DOHH2 (cell line): ENCODE results near the gene ALCAM.

Experiments used
- CTCF ChIP-seq: fragments of 200-600 bp; sonication (generic); IDR thresholded peaks from one replicate; pipeline ENCODE4 v1.5.1; 2014; ENCODE audit warnings: antibody characterized with exemption, mild to moderate bottlenecking, low read depth, low read length; ENCODE audit not compliant: poor library complexity, severe bottlenecking
- EZH2phosphoT487 ChIP-seq: fragments of 200-600 bp; sonication (generic); IDR thresholded peaks from 2 replicates; pipeline ENCODE4 v1.6.1; 2017; ENCODE audit warnings: borderline replicate concordance, mild to moderate bottlenecking, antibody characterized with exemption, low read length, moderate library complexity, mixed read lengths

DNA sequence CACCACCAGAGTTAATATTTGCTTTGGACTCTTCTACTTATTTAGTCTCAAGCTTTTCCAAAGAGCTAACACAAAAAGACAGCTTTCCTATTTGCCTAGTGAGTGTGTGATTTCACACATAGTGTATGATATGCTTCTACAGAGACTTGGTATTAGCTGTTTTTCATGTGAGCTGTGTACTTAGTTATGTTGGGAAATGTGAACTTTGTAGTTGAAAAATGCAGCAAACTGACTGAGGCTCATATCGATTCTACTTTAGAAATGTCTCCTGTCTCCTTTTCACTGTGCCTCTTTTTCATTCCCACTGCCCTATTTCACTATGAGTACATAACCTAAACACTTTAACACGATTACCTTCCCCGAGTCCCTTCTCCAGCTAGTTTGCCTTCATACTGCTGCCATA, 136.5 kb downstream of the ALCAM start:
- TF ChIP-seq CTCF (no peak), EZH2phosphoT487 (no peak)
